SK-N-SH (cell line): ENCODE measurements around the gene PLCG1. TPM values are rescaled to one million over a fixed set of nuclear protein-coding genes. Genes with fewer than 3 reads are reported as not detected.

Experiments
- CTCF ChIA-PET: fragments of 300-600, 350-600 bp; formaldehyde crosslinking; extraction: SDS; loops from one replicate; lab custom pipeline; 2021; lab: Yijun Ruan, JAX
- POLR2A ChIA-PET: fragments of 350-600 bp; sonication (Branson Sonifier 250); formaldehyde crosslinking; extraction: SDS; loops from one replicate; lab custom pipeline; 2020; ENCODE audit warnings: antibody characterized with exemption, inconsistent platforms; lab: Yijun Ruan, JAX
- DNase-seq: peaks from one replicate; pipeline ENCODE4 v3.0.0; 2012
- H2AFZ ChIP-seq: fragments of 200-600 bp; sonication (generic); 2 replicates; pipeline ENCODE4 v1.8.1; 2016; ENCODE audit warnings: antibody characterized with exemption, mild to moderate bottlenecking, low read depth
- H3F3A ChIP-seq: fragments of 200-600 bp; sonication (generic); replicated peaks from 2 replicates; pipeline ENCODE3; 2016; ENCODE audit warnings: antibody characterized with exemption, mild to moderate bottlenecking; ENCODE audit not compliant: insufficient read depth
- H3K27ac ChIP-seq, 2 experiments: fragments of 200-500 bp in 1 of 2; fragments of 200-600 bp in 1 of 2; sonication (Bioruptor generic) in 1 of 2; sonication (generic), shearing (Covaris generic) in 1 of 2; 2 replicates each; pipeline versions ENCODE4 v1.5.1 to v1.6.1; 2014 to 2016; ENCODE audit warnings: low read depth in 2 of 2, inconsistent platforms in 1 of 2, low read length in 1 of 2, mild to moderate bottlenecking in 1 of 2, mixed read lengths in 1 of 2
- H3K27me3 ChIP-seq: fragments of 200-600 bp; sonication (generic), shearing (Covaris generic); 2 replicates; pipeline ENCODE4 v1.6.1; 2016; ENCODE audit warnings: mixed run types; ENCODE audit not compliant: insufficient read depth
- H3K36me3 ChIP-seq, 2 experiments: fragments of 200-500 bp in 1 of 2; fragments of 200-600 bp in 1 of 2; sonication (Bioruptor generic) in 1 of 2; sonication (generic) in 1 of 2; replicated peaks in 1 of 2; 2 replicates each; pipeline versions ENCODE3 to v1.5.1; 2014 to 2016; ENCODE audit warnings: low read length in 1 of 2, mild to moderate bottlenecking in 1 of 2; ENCODE audit not compliant: insufficient read depth in 2 of 2, control insufficient read depth in 1 of 2
- H3K4me1 ChIP-seq, 2 experiments: fragments of 200-500 bp in 1 of 2; fragments of 200-600 bp in 1 of 2; sonication (Bioruptor generic) in 1 of 2; sonication (generic), shearing (Covaris generic) in 1 of 2; 2 replicates each; pipeline versions ENCODE4 v1.5.1 to v1.6.1; 2014 to 2016; ENCODE audit warnings: low read depth in 1 of 2, low read length in 1 of 2, mixed run types in 1 of 2; ENCODE audit not compliant: insufficient read depth in 2 of 2, control insufficient read depth in 1 of 2
- H3K4me2 ChIP-seq: fragments of 200-600 bp; sonication (generic), shearing (Covaris generic); 2 replicates; pipeline ENCODE4 v1.6.1; 2017; ENCODE audit warnings: mixed run types
- H3K4me3 ChIP-seq, 2 experiments: fragments of 200-500 bp in 1 of 2; fragments of 200-600 bp in 1 of 2; sonication (Bioruptor generic) in 1 of 2; sonication (generic), shearing (Covaris generic) in 1 of 2; 2 replicates each; pipeline versions ENCODE4 v1.5.1 to v1.8.1; 2014 to 2016; ENCODE audit warnings: low read depth in 2 of 2, inconsistent platforms in 1 of 2, low read length in 1 of 2, mild to moderate bottlenecking in 1 of 2, mixed read lengths in 1 of 2, moderate library complexity in 1 of 2
- H3K79me2 ChIP-seq: fragments of 200-600 bp; sonication (generic); 2 replicates; pipeline ENCODE4 v1.8.1; 2017; ENCODE audit warnings: mild to moderate bottlenecking; ENCODE audit not compliant: insufficient read depth
- H3K9ac ChIP-seq: fragments of 200-600 bp; sonication (generic); 2 replicates; pipeline ENCODE4 v1.6.1; 2017; ENCODE audit warnings: mixed run types
- H3K9me2 ChIP-seq: fragments of 200-600 bp; sonication (generic); 2 replicates; pipeline ENCODE4 v1.6.1; 2017; ENCODE audit warnings: mixed run types
- H3K9me3 ChIP-seq: fragments of 200-600 bp; sonication (generic); 2 replicates; pipeline ENCODE4 v1.6.1; 2017; ENCODE audit warnings: mixed run types, mild to moderate bottlenecking, moderate library complexity
- H4K20me1 ChIP-seq: fragments of 200-600 bp; sonication (generic); 2 replicates; pipeline ENCODE4 v1.6.1; 2017; ENCODE audit warnings: mild to moderate bottlenecking, mixed run types; ENCODE audit not compliant: insufficient read depth
- EP300 ChIP-seq, 2 experiments: IDR thresholded peaks; 2 replicates each; pipeline versions ENCODE4 v1.4.0 to v1.6.1; 2012; ENCODE audit warnings: borderline replicate concordance in 1 of 2, low read depth in 1 of 2, low read length in 1 of 2
- SIN3A ChIP-seq: IDR thresholded peaks from 2 replicates; pipeline ENCODE4 v1.6.1; 2012; ENCODE audit warnings: low read depth, mild to moderate bottlenecking, low read length, moderate library complexity, borderline replicate concordance
- TAF1 ChIP-seq: IDR thresholded peaks from 2 replicates; pipeline ENCODE4 v1.6.1; 2012; ENCODE audit warnings: low read depth, mild to moderate bottlenecking, low read length, moderate library complexity, borderline replicate concordance
- TEAD4 ChIP-seq: IDR thresholded peaks from 2 replicates; pipeline ENCODE4 v1.4.0; 2012; ENCODE audit warnings: mild to moderate bottlenecking, borderline replicate concordance; ENCODE audit not compliant: insufficient read depth
- WGBS: methylation state at CpG from one replicate; pipeline ENCODE4 v1.1.6; 2017; ENCODE audit warnings: low lambda C conversion rate; 5-methylcytosine and 5-hydroxymethylcytosine counted together
- polyA plus RNA-seq, 3 experiments: library from polyadenylated mRNA; depleted of rRNA; stranded (reverse); fragments of >200 nt; gene quantifications; 2 replicates each; pipeline ENCODE4 v1.2.3, GENCODE V29; 2012
- TF ChIP-seq, protein P1 (sequence below): fragments of 200-600 bp; sonication (generic); IDR thresholded peaks from 2 replicates; pipeline ENCODE4 v1.6.1; 2017; ENCODE audit warnings: antibody characterized with exemption, mild to moderate bottlenecking, moderate library complexity
- TF ChIP-seq, protein P2 (sequence below): IDR thresholded peaks from 2 replicates; pipeline ENCODE4 v1.6.1; 2012; ENCODE audit warnings: mild to moderate bottlenecking, low read depth, low read length, moderate library complexity

The PLCG1 gene
- polyA plus RNA-seq, 1 of the 3 experiments (the other 2 are of a cell fraction): 81.4 TPM

DNA sequence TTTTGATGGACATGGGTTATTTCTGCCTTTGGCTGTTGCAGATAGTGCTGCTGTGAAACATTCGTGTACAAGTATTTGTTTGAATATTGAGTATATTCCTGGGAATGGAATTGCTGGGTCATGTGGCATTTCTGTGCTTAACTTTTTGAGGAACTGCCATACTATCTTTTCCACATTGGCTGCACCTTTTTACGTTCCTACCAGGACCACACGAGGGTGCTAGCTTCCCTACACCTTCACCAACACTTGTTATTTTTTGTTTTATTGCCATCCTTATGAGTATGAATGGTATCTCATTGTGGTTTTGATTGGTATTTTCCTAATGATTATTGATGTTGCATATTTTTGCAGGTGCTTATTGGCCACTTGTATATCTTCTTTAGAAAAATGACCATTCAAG lies 47.8 kb upstream of the PLCG1 start:
- POLR2A ChIA-PET: interaction anchor here (0.7 kb wide), 1 partner anchor 227 kb away, joined by 3 read pairs; no protein-coding TSS in a partner anchor
- no peaks in the 10 kb centered on the region for H3K27me3 ChIP-seq
- H3K27ac ChIP-seq: no peak overlapping the region
- H2AFZ ChIP-seq: no peak overlapping the region
- H3K79me2 ChIP-seq: peaks cover 14% of the 10 kb centered on the region; the same call in 1 of the 2 replicates
- peaks cover 43 to 73% of the 10 kb centered on the region in 2 experiments for H3K36me3 ChIP-seq
- H3K4me1 ChIP-seq: peaks cover 0 to 19% of the 10 kb centered on the region in 2 experiments; a peak in 2 of 4 replicates
- TF ChIP-seq, protein P1, sequence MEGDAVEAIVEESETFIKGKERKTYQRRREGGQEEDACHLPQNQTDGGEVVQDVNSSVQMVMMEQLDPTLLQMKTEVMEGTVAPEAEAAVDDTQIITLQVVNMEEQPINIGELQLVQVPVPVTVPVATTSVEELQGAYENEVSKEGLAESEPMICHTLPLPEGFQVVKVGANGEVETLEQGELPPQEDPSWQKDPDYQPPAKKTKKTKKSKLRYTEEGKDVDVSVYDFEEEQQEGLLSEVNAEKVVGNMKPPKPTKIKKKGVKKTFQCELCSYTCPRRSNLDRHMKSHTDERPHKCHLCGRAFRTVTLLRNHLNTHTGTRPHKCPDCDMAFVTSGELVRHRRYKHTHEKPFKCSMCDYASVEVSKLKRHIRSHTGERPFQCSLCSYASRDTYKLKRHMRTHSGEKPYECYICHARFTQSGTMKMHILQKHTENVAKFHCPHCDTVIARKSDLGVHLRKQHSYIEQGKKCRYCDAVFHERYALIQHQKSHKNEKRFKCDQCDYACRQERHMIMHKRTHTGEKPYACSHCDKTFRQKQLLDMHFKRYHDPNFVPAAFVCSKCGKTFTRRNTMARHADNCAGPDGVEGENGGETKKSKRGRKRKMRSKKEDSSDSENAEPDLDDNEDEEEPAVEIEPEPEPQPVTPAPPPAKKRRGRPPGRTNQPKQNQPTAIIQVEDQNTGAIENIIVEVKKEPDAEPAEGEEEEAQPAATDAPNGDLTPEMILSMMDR: peak; percentile 12; the same call in 1 of the 2 replicates
- no peak for TF ChIP-seq TAF1
- no peak overlapping the region for H3K9ac ChIP-seq
- no peak overlapping the region for H3K4me3 ChIP-seq
- H3K9me3 ChIP-seq: no peaks in the 10 kb centered on the region
- peaks cover 17% of the 10 kb centered on the region for H3F3A ChIP-seq
- H4K20me1 ChIP-seq: no peaks in the 10 kb centered on the region
- no peak overlapping the region for H3K4me2 ChIP-seq
- CTCF ChIA-PET: interaction anchor here (1.0 to 2.8 kb wide), 2 partner anchors 32 to 71 kb away, joined by 3 to 7 read pairs; no protein-coding TSS in a partner anchor
- H3K9me2 ChIP-seq: no peaks in the 10 kb centered on the region
- no peak for DNase-seq
- WGBS: 89% methylated on average over 3 of the region's 3 CpGs

DNA sequence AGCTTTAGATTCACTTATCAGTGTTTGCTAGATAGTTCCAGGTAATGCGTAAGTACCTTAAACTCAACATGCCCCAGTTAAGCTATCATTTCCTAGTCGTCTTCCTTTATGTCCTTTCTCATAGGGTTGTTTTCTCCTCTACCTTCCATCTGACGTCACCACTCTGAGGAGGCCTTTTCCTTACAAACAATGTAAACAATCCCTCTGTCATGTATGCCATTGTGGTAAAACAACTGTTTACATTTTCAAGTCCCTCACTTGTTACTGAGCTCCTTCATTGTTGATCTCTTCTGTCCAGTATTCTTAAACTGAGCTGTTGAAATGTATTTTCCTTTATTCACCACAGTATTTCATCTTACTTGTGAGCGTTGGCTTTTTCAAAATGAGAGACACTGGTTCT lies 45.4 kb upstream of the PLCG1 start:
- no peak overlapping the region for H3K9ac ChIP-seq
- CTCF ChIA-PET: interaction anchor here (0.8 to 2.4 kb wide), 5 partner anchors 31 to 124 kb away, joined by 3 to 13 read pairs (median 3); no protein-coding TSS in a partner anchor
- no peak overlapping the region for H2AFZ ChIP-seq
- POLR2A ChIA-PET: no interaction called here
- no peaks in the 10 kb centered on the region for H3K9me3 ChIP-seq
- peaks cover 17% of the 10 kb centered on the region for H3F3A ChIP-seq
- no peak overlapping the region for H3K27ac ChIP-seq
- peaks cover 0 to 9% of the 10 kb centered on the region in 2 experiments; a peak in 2 of 4 replicates for H3K4me1 ChIP-seq
- DNase-seq: no peak
- WGBS: 91% methylated on average over 4 of the region's 4 CpGs
- no peaks in the 10 kb centered on the region for H3K9me2 ChIP-seq
- TF ChIP-seq SIN3A: no peak
- TF ChIP-seq EP300 (IDR thresholded peaks at IDR 0.05; ENCODE audit: borderline replicate concordance in 1 of 2, low read depth in 1 of 2, low read length in 1 of 2): no peak
- no peak for TF ChIP-seq TEAD4
- TF ChIP-seq, protein P2, sequence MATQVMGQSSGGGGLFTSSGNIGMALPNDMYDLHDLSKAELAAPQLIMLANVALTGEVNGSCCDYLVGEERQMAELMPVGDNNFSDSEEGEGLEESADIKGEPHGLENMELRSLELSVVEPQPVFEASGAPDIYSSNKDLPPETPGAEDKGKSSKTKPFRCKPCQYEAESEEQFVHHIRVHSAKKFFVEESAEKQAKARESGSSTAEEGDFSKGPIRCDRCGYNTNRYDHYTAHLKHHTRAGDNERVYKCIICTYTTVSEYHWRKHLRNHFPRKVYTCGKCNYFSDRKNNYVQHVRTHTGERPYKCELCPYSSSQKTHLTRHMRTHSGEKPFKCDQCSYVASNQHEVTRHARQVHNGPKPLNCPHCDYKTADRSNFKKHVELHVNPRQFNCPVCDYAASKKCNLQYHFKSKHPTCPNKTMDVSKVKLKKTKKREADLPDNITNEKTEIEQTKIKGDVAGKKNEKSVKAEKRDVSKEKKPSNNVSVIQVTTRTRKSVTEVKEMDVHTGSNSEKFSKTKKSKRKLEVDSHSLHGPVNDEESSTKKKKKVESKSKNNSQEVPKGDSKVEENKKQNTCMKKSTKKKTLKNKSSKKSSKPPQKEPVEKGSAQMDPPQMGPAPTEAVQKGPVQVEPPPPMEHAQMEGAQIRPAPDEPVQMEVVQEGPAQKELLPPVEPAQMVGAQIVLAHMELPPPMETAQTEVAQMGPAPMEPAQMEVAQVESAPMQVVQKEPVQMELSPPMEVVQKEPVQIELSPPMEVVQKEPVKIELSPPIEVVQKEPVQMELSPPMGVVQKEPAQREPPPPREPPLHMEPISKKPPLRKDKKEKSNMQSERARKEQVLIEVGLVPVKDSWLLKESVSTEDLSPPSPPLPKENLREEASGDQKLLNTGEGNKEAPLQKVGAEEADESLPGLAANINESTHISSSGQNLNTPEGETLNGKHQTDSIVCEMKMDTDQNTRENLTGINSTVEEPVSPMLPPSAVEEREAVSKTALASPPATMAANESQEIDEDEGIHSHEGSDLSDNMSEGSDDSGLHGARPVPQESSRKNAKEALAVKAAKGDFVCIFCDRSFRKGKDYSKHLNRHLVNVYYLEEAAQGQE: no peak
- TF ChIP-seq, protein P1: no peak
- H3K4me3 ChIP-seq: no peak overlapping the region
- H4K20me1 ChIP-seq: no peaks in the 10 kb centered on the region
- H3K36me3 ChIP-seq: peaks cover 42 to 66% of the 10 kb centered on the region in 2 experiments
- H3K79me2 ChIP-seq: peaks cover 21% of the 10 kb centered on the region; the same call in 1 of the 2 replicates
- no peak overlapping the region for H3K4me2 ChIP-seq
- H3K27me3 ChIP-seq: no peaks in the 10 kb centered on the region
